ENCODE results near the gene SCARB2. TPM values are rescaled to one million over a fixed set of nuclear protein-coding genes. Genes with fewer than 3 reads are reported as not detected.

SCARB2 gene
- total RNA-seq, 5 donors from 2014 or later (not counting 1 experiment from before 2014, with no cell fraction given), result 20.9 to 37.3 (median 23.2) TPM

DNA sequence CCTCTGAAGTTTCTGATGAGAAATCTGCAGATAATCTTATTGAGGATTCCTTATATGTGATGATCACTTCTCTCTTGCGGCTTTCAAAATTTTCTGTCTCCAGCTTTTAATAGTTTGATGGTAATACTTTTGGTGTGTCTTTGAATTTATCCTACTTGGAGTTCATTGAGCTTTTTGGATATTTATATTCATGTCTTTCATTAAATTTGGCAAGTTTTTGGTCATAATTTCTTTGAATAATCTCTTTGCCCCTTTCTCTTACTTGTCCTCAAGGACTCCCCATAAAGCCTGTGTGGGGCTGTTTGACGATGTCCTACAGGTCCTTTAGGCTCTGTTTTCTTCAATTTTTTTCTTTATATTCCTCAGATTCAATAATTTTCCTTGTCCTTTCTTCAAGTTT is 26.6 kb upstream of the SCARB2 start:
- ChIA-PET CTCF (no interaction called here), POLR2A (no interaction called here)
- Histone ChIP-seq H3K4me3 (ENCODE audit: control insufficient read depth in 1 of 2, extremely low read depth in 1 of 2, low read length in 1 of 2) (no peak overlapping the region), H3K27ac (ENCODE audit: low read length) (no peak overlapping the region), H3K27me3 (replicated peaks in 1 of 2; ENCODE audit: control insufficient read depth in 2 of 2, extremely low read depth in 1 of 2, insufficient read depth in 2 of 2, low read length in 1 of 2) (no peaks in the 10 kb centered on the region), H3K4me1 (ENCODE audit: control insufficient read depth in 1 of 2, extremely low read depth in 1 of 2, insufficient read depth in 2 of 2, low read length in 2 of 2) (no peaks in the 10 kb centered on the region), H3K36me3 (ENCODE audit: control insufficient read depth in 2 of 2, extremely low read depth in 1 of 2, insufficient read depth in 1 of 2, low read length in 1 of 2) (no peaks in the 10 kb centered on the region), H3K9me3 (no peaks in the 10 kb centered on the region)
- ATAC-seq (replicated peaks in 1 of 4) (no peak), DNase-seq (no peak)
- Mint-ChIP-seq H3K27me3 (peaks cover 9 to 12% of the 10 kb centered on the region in 2 donors), H3K36me3 (peaks cover 7% of the 10 kb centered on the region), H3K4me1 (no peaks in the 10 kb centered on the region), H3K9me3 (peaks cover 12 to 34% (median 19%) of the 10 kb centered on the region in 3 donors), H3K4me3 (no peak overlapping the region), H3K27ac (no peak overlapping the region)
- WGBS (ENCODE audit: insufficient coverage), result no CpG with 5 or more reads among the region's 2 CpGs

DNA sequence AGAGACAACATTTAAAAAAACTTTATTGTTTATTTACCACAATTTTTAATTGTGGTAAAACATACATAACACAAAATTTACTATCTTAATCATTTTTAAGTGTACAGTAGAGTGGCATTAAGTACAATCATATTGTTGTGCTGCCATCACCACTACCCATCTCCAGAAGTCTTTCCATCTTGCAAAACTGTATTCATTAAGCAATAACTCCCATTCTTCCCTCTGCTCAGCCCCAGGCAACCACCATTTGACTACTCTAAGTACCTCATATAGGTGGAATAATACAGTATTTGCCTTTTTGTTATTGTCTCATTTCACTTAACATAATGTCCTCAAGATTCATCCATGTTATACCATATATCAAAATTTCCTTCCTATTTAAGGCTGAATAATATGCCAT is 25.1 kb upstream of the SCARB2 start:
- no peak for ATAC-seq (replicated peaks in 1 of 4)
- no peaks in the 10 kb centered on the region for H3K4me1 Mint-ChIP-seq

DNA sequence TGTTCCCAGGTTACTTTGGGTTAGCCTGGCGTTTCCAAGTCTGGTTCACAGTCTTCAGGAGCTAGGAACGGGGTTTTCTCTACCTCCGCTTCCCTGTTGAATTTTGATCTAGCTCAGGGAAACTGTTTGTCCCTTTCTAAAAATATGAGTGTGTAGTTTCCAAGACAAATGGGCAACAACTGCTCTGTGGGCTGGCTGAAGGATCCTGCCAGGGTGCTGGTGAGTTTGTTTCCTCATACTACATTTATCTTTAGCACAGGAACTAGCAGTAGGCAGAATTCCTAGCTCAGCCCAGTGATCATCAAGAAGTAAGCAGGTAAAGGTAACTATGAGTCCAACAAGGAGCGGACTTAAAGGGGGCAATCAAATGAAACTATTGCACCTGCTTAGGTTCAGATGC is 24.6 kb upstream of the SCARB2 start:
- DNase-seq (no peak), ATAC-seq (replicated peaks in 1 of 4) (no peak)
- Mint-ChIP-seq H3K9me3 (peaks cover 12 to 34% (median 19%) of the 10 kb centered on the region in 3 donors), H3K4me3 (no peak overlapping the region), H3K4me1 (no peaks in the 10 kb centered on the region), H3K27ac (no peak overlapping the region), H3K36me3 (peaks cover 7% of the 10 kb centered on the region), H3K27me3 (peaks cover 1 to 6% of the 10 kb centered on the region in 2 donors)
- H3K27me3 ChIP-seq (replicated peaks in 1 of 2; ENCODE audit: control insufficient read depth in 2 of 2, extremely low read depth in 1 of 2, insufficient read depth in 2 of 2, low read length in 1 of 2), result peaks cover 0 to 3% of the 10 kb centered on the region in 2 experiments
- no peaks in the 10 kb centered on the region for H3K4me1 ChIP-seq (ENCODE audit: control insufficient read depth in 1 of 2, extremely low read depth in 1 of 2, insufficient read depth in 2 of 2, low read length in 2 of 2)
- no peak overlapping the region for H3K27ac ChIP-seq (ENCODE audit: low read length)
- WGBS (ENCODE audit: insufficient coverage), result 75% methylated on average over 2 of the region's 4 CpGs
- no peaks in the 10 kb centered on the region for H3K36me3 ChIP-seq (ENCODE audit: control insufficient read depth in 2 of 2, extremely low read depth in 1 of 2, insufficient read depth in 1 of 2, low read length in 1 of 2)
- ChIA-PET POLR2A (no interaction called here), CTCF (no interaction called here)
- H3K9me3 ChIP-seq, result no peaks in the 10 kb centered on the region
- no peak overlapping the region for H3K4me3 ChIP-seq (ENCODE audit: control insufficient read depth in 1 of 2, extremely low read depth in 1 of 2, low read length in 1 of 2)

More for the DNA sequence above, 25.1 kb upstream of the SCARB2 start:
- H3K27me3 Mint-ChIP-seq, result peaks cover 6% of the 10 kb centered on the region in 2 donors
- peaks cover 0 to 3% of the 10 kb centered on the region in 2 experiments for H3K27me3 ChIP-seq (replicated peaks in 1 of 2; ENCODE audit: control insufficient read depth in 2 of 2, extremely low read depth in 1 of 2, insufficient read depth in 2 of 2, low read length in 1 of 2)
- peaks cover 12 to 34% (median 19%) of the 10 kb centered on the region in 3 donors for H3K9me3 Mint-ChIP-seq
- DNase-seq, result no peak
- H3K27ac Mint-ChIP-seq, result no peak overlapping the region
- no peaks in the 10 kb centered on the region for H3K36me3 ChIP-seq (ENCODE audit: control insufficient read depth in 2 of 2, extremely low read depth in 1 of 2, insufficient read depth in 1 of 2, low read length in 1 of 2)
- peaks cover 7% of the 10 kb centered on the region for H3K36me3 Mint-ChIP-seq
- no peaks in the 10 kb centered on the region for H3K9me3 ChIP-seq
- H3K4me1 ChIP-seq (ENCODE audit: control insufficient read depth in 1 of 2, extremely low read depth in 1 of 2, insufficient read depth in 2 of 2, low read length in 2 of 2), result no peaks in the 10 kb centered on the region
- POLR2A ChIA-PET, result no interaction called here
- H3K4me3 ChIP-seq (ENCODE audit: control insufficient read depth in 1 of 2, extremely low read depth in 1 of 2, low read length in 1 of 2), result no peak overlapping the region
- H3K27ac ChIP-seq (ENCODE audit: low read length), result no peak overlapping the region
- CTCF ChIA-PET, result no interaction called here
- H3K4me3 Mint-ChIP-seq, result no peak overlapping the region

DNA sequence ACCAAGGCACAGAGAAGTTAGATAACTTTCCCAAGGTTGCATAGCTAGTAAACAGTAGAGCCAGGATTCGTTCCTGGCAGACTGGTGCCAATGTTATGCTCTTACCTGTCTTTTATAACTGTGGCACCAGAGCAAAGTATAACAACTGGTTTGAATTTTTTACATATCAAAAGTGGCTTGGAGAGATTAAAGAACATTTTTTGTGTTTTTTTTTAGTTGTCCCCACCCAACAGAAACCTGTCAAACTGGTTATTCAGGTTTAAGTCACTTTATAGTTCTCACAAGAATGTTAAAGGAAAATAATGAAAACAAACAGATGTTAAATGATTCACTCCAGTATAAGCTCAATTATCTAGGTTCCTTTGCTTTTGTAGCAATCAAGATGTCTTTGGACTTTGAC is 22.3 kb upstream of the SCARB2 start:
- H3K36me3 Mint-ChIP-seq, result peaks cover 7% of the 10 kb centered on the region
- WGBS (ENCODE audit: insufficient coverage), result no CpG with 5 or more reads among the region's 1 CpG
- ChIA-PET CTCF (interaction anchor here in 1 of 2 donors (0.6 to 0.9 kb wide), 2 partner anchors 56 to 97 kb away, joined by 3 to 5 read pairs; no protein-coding TSS in a partner anchor), POLR2A (no interaction called here)
- H3K9me3 Mint-ChIP-seq, result peaks cover 12 to 26% (median 18%) of the 10 kb centered on the region in 3 donors
- no peak overlapping the region for H3K27ac ChIP-seq (ENCODE audit: low read length)
- no peak overlapping the region for H3K27ac Mint-ChIP-seq
- H3K4me3 Mint-ChIP-seq, result no peak overlapping the region
- no peak overlapping the region for H3K4me3 ChIP-seq (ENCODE audit: control insufficient read depth in 1 of 2, extremely low read depth in 1 of 2, low read length in 1 of 2)
- H3K4me1 ChIP-seq (ENCODE audit: control insufficient read depth in 1 of 2, extremely low read depth in 1 of 2, insufficient read depth in 2 of 2, low read length in 2 of 2), result no peaks in the 10 kb centered on the region
- DNase-seq (no peak), ATAC-seq (replicated peaks in 1 of 4) (no peak)
- no peaks in the 10 kb centered on the region for H3K36me3 ChIP-seq (ENCODE audit: control insufficient read depth in 2 of 2, extremely low read depth in 1 of 2, insufficient read depth in 1 of 2, low read length in 1 of 2)
- H3K27me3 ChIP-seq (replicated peaks in 1 of 2; ENCODE audit: control insufficient read depth in 2 of 2, extremely low read depth in 1 of 2, insufficient read depth in 2 of 2, low read length in 1 of 2), result peaks cover 0 to 3% of the 10 kb centered on the region in 2 experiments
- no peaks in the 10 kb centered on the region for H3K4me1 Mint-ChIP-seq
- peaks cover 0 to 4% of the 10 kb centered on the region in 2 donors for H3K27me3 Mint-ChIP-seq
- H3K9me3 ChIP-seq, result no peaks in the 10 kb centered on the region

DNA sequence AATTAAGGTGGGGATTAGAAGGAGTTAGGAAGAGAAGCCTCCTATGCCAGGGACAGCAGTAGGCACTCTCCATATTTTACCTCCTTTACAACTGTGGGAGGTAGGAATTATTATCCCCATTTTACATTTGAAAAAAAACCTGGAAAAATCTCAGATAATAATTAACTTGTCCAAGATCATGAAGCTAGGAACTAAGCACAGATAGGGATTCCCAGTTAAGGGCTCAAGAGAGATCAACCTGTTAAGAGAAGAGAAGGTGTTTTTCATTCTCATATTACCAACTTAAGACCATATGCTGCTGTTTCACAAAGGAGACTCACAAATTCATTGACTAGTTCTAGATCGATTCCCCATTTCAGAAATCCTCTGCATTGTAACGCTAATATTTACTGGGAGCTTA is 21.8 kb upstream of the SCARB2 start:
- H3K4me1 Mint-ChIP-seq, result no peaks in the 10 kb centered on the region
- Histone ChIP-seq H3K4me3 (ENCODE audit: control insufficient read depth in 1 of 2, extremely low read depth in 1 of 2, low read length in 1 of 2) (no peak overlapping the region), H3K27ac (ENCODE audit: low read length) (no peak overlapping the region), H3K27me3 (replicated peaks in 1 of 2; ENCODE audit: control insufficient read depth in 2 of 2, extremely low read depth in 1 of 2, insufficient read depth in 2 of 2, low read length in 1 of 2) (peaks cover 0 to 7% of the 10 kb centered on the region in 2 experiments), H3K36me3 (ENCODE audit: control insufficient read depth in 2 of 2, extremely low read depth in 1 of 2, insufficient read depth in 1 of 2, low read length in 1 of 2) (no peaks in the 10 kb centered on the region), H3K4me1 (ENCODE audit: control insufficient read depth in 1 of 2, extremely low read depth in 1 of 2, insufficient read depth in 2 of 2, low read length in 2 of 2) (no peaks in the 10 kb centered on the region), H3K9me3 (no peaks in the 10 kb centered on the region)
- H3K27me3 Mint-ChIP-seq, result no peaks in the 10 kb centered on the region
- H3K4me3 Mint-ChIP-seq, result no peak overlapping the region
- peaks cover 12 to 21% (median 13%) of the 10 kb centered on the region in 3 donors for H3K9me3 Mint-ChIP-seq
- ATAC-seq (replicated peaks in 1 of 4), result no peak
- peaks cover 3% of the 10 kb centered on the region for H3K36me3 Mint-ChIP-seq
- ChIA-PET POLR2A (no interaction called here), CTCF (interaction anchor here in 1 of 2 donors (0.9 kb wide), 1 partner anchor 55 kb away, joined by 3 read pairs; no protein-coding TSS in a partner anchor)
- no peak overlapping the region for H3K27ac Mint-ChIP-seq
- no CpG with 5 or more reads among the region's 2 CpGs for WGBS (ENCODE audit: insufficient coverage)
- DNase-seq, result no peak

DNA sequence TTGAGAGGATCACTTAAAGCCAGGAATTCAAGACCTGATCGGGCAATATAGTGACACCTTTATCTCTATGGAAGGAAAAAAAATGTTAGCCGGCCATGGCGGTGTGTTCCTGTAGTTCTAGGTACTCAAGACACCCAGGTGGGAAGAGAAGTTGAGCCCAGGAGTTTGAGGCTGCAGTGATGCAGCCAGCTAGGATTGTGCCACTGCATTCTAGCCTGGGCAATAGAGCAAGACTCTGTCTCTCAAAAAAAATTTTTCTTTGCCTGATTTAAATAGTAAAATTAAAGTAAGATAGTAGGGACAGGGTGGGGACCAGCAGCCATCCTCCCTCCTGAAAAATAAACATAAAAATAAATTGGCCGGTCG is 21.0 kb upstream of the SCARB2 start:
- Histone ChIP-seq H3K4me3 (ENCODE audit: control insufficient read depth in 1 of 2, extremely low read depth in 1 of 2, low read length in 1 of 2) (no peak overlapping the region), H3K36me3 (ENCODE audit: control insufficient read depth in 2 of 2, extremely low read depth in 1 of 2, insufficient read depth in 1 of 2, low read length in 1 of 2) (no peaks in the 10 kb centered on the region), H3K4me1 (ENCODE audit: control insufficient read depth in 1 of 2, extremely low read depth in 1 of 2, insufficient read depth in 2 of 2, low read length in 2 of 2) (no peaks in the 10 kb centered on the region), H3K27ac (ENCODE audit: low read length) (no peak overlapping the region), H3K9me3 (no peaks in the 10 kb centered on the region), H3K27me3 (replicated peaks in 1 of 2; ENCODE audit: control insufficient read depth in 2 of 2, extremely low read depth in 1 of 2, insufficient read depth in 2 of 2, low read length in 1 of 2) (peaks cover 0 to 12% of the 10 kb centered on the region in 2 experiments)
- WGBS (ENCODE audit: insufficient coverage), result 94% methylated on average over 2 of the region's 5 CpGs
- Mint-ChIP-seq H3K36me3 (no peaks in the 10 kb centered on the region), H3K27me3 (no peaks in the 10 kb centered on the region), H3K4me1 (no peaks in the 10 kb centered on the region), H3K9me3 (peaks cover 6 to 13% (median 9%) of the 10 kb centered on the region in 3 donors), H3K27ac (no peak overlapping the region), H3K4me3 (no peak overlapping the region)
- DNase-seq (no peak), ATAC-seq (replicated peaks in 1 of 4) (no peak)
- POLR2A ChIA-PET, result no interaction called here
- CTCF ChIA-PET, result no interaction called here

All from T-cell (primary cell).